H9 (cell line): ENCODE results near the gene KLK11. TPM values are rescaled to one million over a fixed set of nuclear protein-coding genes. Genes with fewer than 3 reads are reported as not detected.

Experiments used
- DNase-seq: peaks from one replicate; pipeline ENCODE4 v3.0.0-alpha.2; 2017
- H2AFZ ChIP-seq: one replicate; pipeline ENCODE4 v1.6.1; 2013; ENCODE audit warnings: mild to moderate bottlenecking, low read length, control low read depth, moderate library complexity
- H2AK5ac ChIP-seq: 2 replicates; pipeline ENCODE4 v1.6.1; 2013; ENCODE audit warnings: low read length, control low read depth, mixed read lengths; ENCODE audit not compliant: insufficient read length
- H2BK120ac ChIP-seq: one replicate; pipeline ENCODE4 v1.6.1; 2013; ENCODE audit warnings: low read depth, mild to moderate bottlenecking, low read length, control low read depth, inconsistent platforms; ENCODE audit not compliant: poor library complexity, severe bottlenecking
- H2BK12ac ChIP-seq: 2 replicates; pipeline ENCODE4 v1.6.1; 2013; ENCODE audit warnings: low read length, control low read depth, mixed read lengths, low read depth; ENCODE audit not compliant: insufficient read length
- H2BK15ac ChIP-seq: 2 replicates; pipeline ENCODE4 v1.6.1; 2013; ENCODE audit warnings: low read depth, low read length, control low read depth
- H2BK20ac ChIP-seq: one replicate; pipeline ENCODE4 v1.6.1; 2013; ENCODE audit warnings: low read depth, mild to moderate bottlenecking, low read length, control low read depth, inconsistent platforms; ENCODE audit not compliant: poor library complexity, severe bottlenecking
- H2BK5ac ChIP-seq: 2 replicates; pipeline ENCODE4 v1.6.1; 2013; ENCODE audit warnings: low read length, control low read depth, mixed read lengths; ENCODE audit not compliant: insufficient read length
- H3K14ac ChIP-seq: 2 replicates; pipeline ENCODE4 v1.6.1; 2013; ENCODE audit warnings: low read length, control low read depth; ENCODE audit not compliant: insufficient read depth
- H3K18ac ChIP-seq: 2 replicates; pipeline ENCODE4 v1.6.1; 2013; ENCODE audit warnings: low read depth, mild to moderate bottlenecking, mixed read lengths, low read length, control low read depth; ENCODE audit not compliant: insufficient read length
- H3K23ac ChIP-seq: 2 replicates; pipeline ENCODE4 v1.6.1; 2013; ENCODE audit warnings: low read length, control low read depth, mixed read lengths, low read depth; ENCODE audit not compliant: insufficient read length
- H3K23me2 ChIP-seq: 2 replicates; pipeline ENCODE4 v1.6.1; 2013; ENCODE audit warnings: low read depth, mild to moderate bottlenecking, mixed read lengths, low read length, control low read depth; ENCODE audit not compliant: insufficient read length, poor library complexity, severe bottlenecking
- H3K27ac ChIP-seq: 2 replicates; pipeline ENCODE4 v1.5.1; 2013; ENCODE audit warnings: low read length, control low read depth, mixed read lengths, low read depth; ENCODE audit not compliant: insufficient read length
- H3K27me3 ChIP-seq: 2 replicates; pipeline ENCODE4 v1.6.1; 2013; ENCODE audit warnings: low read length, control low read depth, inconsistent platforms; ENCODE audit not compliant: insufficient read depth
- H3K4ac ChIP-seq: 2 replicates; pipeline ENCODE4 v1.6.1; 2013; ENCODE audit warnings: low read depth, mild to moderate bottlenecking, control low read depth, inconsistent platforms, low read length, moderate library complexity
- H3K4me1 ChIP-seq: 2 replicates; pipeline ENCODE4 v1.6.1; 2013; ENCODE audit warnings: low read length, control low read depth, inconsistent platforms; ENCODE audit not compliant: insufficient read depth
- H3K4me2 ChIP-seq: 2 replicates; pipeline ENCODE4 v1.6.1; 2013; ENCODE audit warnings: low read length, control low read depth, mixed read lengths; ENCODE audit not compliant: insufficient read length, insufficient read depth
- H3K56ac ChIP-seq: 2 replicates; pipeline ENCODE4 v1.6.1; 2013; ENCODE audit warnings: low read depth, mild to moderate bottlenecking, mixed read lengths, low read length, control low read depth; ENCODE audit not compliant: insufficient read length
- H3K79me1 ChIP-seq: 2 replicates; pipeline ENCODE4 v1.6.1; 2013; ENCODE audit warnings: low read depth, mild to moderate bottlenecking, moderate library complexity, low read length, control low read depth, inconsistent platforms; ENCODE audit not compliant: insufficient read depth, poor library complexity, severe bottlenecking
- H3K79me2 ChIP-seq: 2 replicates; pipeline ENCODE4 v1.6.1; 2013; ENCODE audit warnings: low read length, control low read depth, inconsistent platforms; ENCODE audit not compliant: insufficient read depth
- H3K9ac ChIP-seq: 2 replicates; pipeline ENCODE4 v1.6.1; 2013; ENCODE audit warnings: low read length, control low read depth, mixed read lengths; ENCODE audit not compliant: insufficient read length; ENCODE audit errors: extremely low read depth
- H3K9me3 ChIP-seq: one replicate; pipeline ENCODE4 v1.6.1; 2013; ENCODE audit warnings: low read depth, low read length, inconsistent platforms; ENCODE audit not compliant: control insufficient read depth
- H3T11ph ChIP-seq: one replicate; pipeline ENCODE4 v1.6.1; 2013; ENCODE audit warnings: mild to moderate bottlenecking, low read length, control low read depth, inconsistent platforms
- H4K20me1 ChIP-seq: one replicate; pipeline ENCODE4 v1.6.1; 2013; ENCODE audit not compliant: control insufficient read depth, insufficient read length, insufficient read depth
- H4K5ac ChIP-seq: 2 replicates; pipeline ENCODE4 v1.6.1; 2013; ENCODE audit warnings: low read depth, mild to moderate bottlenecking, mixed read lengths, low read length, control low read depth; ENCODE audit not compliant: insufficient read length
- H4K8ac ChIP-seq: replicated peaks from 2 replicates; pipeline ENCODE4 v1.6.1; 2013; ENCODE audit warnings: low read length, control low read depth, mixed read lengths, low read depth; ENCODE audit not compliant: insufficient read length
- H4K91ac ChIP-seq: 2 replicates; pipeline ENCODE4 v1.6.1; 2013; ENCODE audit warnings: low read depth, mild to moderate bottlenecking, moderate library complexity, mixed read lengths, low read length, control low read depth; ENCODE audit not compliant: insufficient read length
- H3K27ac Mint-ChIP-seq, 3 experiments: 2 replicates in 2 of 3; 3 replicates in 1 of 3; pipeline ENCODE4 v1.8.0; 2020 to 2021; ENCODE audit warnings: mixed read lengths in 3 of 3, mild to moderate bottlenecking in 1 of 3, moderate library complexity in 1 of 3
- H3K27me3 Mint-ChIP-seq: 2 replicates; pipeline ENCODE4 v1.8.0; 2021; ENCODE audit warnings: low read depth, mild to moderate bottlenecking, moderate library complexity, mixed read lengths
- H3K36me3 Mint-ChIP-seq, 3 experiments: 2 replicates in 2 of 3; 3 replicates in 1 of 3; pipeline ENCODE4 v1.8.0; 2020 to 2021; ENCODE audit warnings: low read depth in 3 of 3, mixed read lengths in 3 of 3; ENCODE audit not compliant: insufficient read depth in 1 of 3
- H3K4me1 Mint-ChIP-seq, 2 experiments: 2 replicates each; pipeline ENCODE4 v1.8.0; 2020; ENCODE audit warnings: mixed read lengths in 2 of 2
- H3K4me3 Mint-ChIP-seq, 2 experiments: 2 replicates in 1 of 2; 3 replicates in 1 of 2; pipeline ENCODE4 v1.8.0; 2020 to 2021; ENCODE audit warnings: mild to moderate bottlenecking in 2 of 2, mixed read lengths in 2 of 2, moderate library complexity in 1 of 2
- H3K9me3 Mint-ChIP-seq, 2 experiments: 2 replicates in 1 of 2; 3 replicates in 1 of 2; pipeline ENCODE4 v1.8.0; 2020; ENCODE audit warnings: mild to moderate bottlenecking in 2 of 2, mixed read lengths in 2 of 2, moderate library complexity in 1 of 2
- WGBS: extraction: QIAGEN DNeasy Blood & Tissue Kit; methylation state at CpG from one replicate; pipeline ENCODE4 v1.1.7; 2013; ENCODE audit warnings: missing lambda C conversion rate, low lambda C conversion rate, mixed read lengths; ENCODE audit not compliant: insufficient read length; ENCODE audit errors: extremely low coverage; 5-methylcytosine and 5-hydroxymethylcytosine counted together
- total RNA-seq: library from RNA; stranded (reverse); gene quantifications from 2 replicates; pipeline ENCODE4 v1.2.1, GENCODE V29; 2021
- TF ChIP-seq, protein P1 (sequence below): fragments of 200-600 bp; sonication (generic); conservative IDR thresholded peaks from 3 replicates; pipeline ENCODE4 v1.8.0; 2021; ENCODE audit warnings: antibody characterized with exemption, mild to moderate bottlenecking

Gene KLK11
- total RNA-seq, 1 experiment from 2014 or later: not detected

DNA sequence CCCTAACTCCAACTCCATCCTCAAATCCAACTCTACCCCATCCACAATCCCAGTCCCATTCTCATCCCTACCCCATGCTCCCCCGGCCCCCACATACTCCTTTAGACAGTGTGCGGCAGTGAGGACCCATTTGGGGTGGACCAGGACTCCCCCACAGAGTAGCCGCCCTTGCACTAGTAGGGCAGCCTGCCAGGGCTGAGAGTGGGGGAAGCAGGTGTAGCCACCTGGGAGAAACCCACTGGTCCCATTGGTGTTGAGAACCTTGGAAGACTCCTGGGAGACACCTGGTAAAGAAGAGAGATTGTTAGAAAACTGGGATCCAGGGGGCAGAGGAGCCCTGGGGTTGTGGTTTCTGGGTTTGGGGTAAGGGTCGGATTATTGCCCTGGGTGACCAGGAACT is 33.9 kb upstream of the KLK11 start:
- H3K79me1 ChIP-seq: no peaks in the 10 kb centered on the region
- no peak overlapping the region for H2BK20ac ChIP-seq
- H3T11ph ChIP-seq: no peak overlapping the region
- H3K23me2 ChIP-seq: peaks cover 4% of the 10 kb centered on the region
- Mint-ChIP-seq H3K9me3 (no peaks in the 10 kb centered on the region; a peak in 2 of 5 replicates), H3K36me3 (no peaks in the 10 kb centered on the region), H3K27ac (no peak overlapping the region), H3K4me3 (no peak overlapping the region), H3K27me3 (peaks cover 1% of the 10 kb centered on the region), H3K4me1 (peaks cover 3 to 4% of the 10 kb centered on the region in 2 experiments; a peak in 2 of 4 replicates)
- H4K8ac ChIP-seq: no peak overlapping the region
- H3K9me3 ChIP-seq: no peaks in the 10 kb centered on the region
- no peak overlapping the region for H3K18ac ChIP-seq
- WGBS: 100% methylated on average over 1 of the region's 4 CpGs
- H3K9ac ChIP-seq: no peak overlapping the region
- H3K4me2 ChIP-seq: no peak overlapping the region
- H4K91ac ChIP-seq: no peak overlapping the region
- no peak overlapping the region for H3K14ac ChIP-seq
- no peak overlapping the region for H3K23ac ChIP-seq
- H3K27me3 ChIP-seq: no peaks in the 10 kb centered on the region
- H3K79me2 ChIP-seq: no peaks in the 10 kb centered on the region
- H4K20me1 ChIP-seq: no peaks in the 10 kb centered on the region
- H3K27ac ChIP-seq: no peak overlapping the region
- no peak overlapping the region for H2BK12ac ChIP-seq
- no peaks in the 10 kb centered on the region for H3K4me1 ChIP-seq
- no peak overlapping the region for H2BK5ac ChIP-seq
- H3K56ac ChIP-seq: no peak overlapping the region
- H2BK120ac ChIP-seq: no peak overlapping the region
- TF ChIP-seq, protein P1, sequence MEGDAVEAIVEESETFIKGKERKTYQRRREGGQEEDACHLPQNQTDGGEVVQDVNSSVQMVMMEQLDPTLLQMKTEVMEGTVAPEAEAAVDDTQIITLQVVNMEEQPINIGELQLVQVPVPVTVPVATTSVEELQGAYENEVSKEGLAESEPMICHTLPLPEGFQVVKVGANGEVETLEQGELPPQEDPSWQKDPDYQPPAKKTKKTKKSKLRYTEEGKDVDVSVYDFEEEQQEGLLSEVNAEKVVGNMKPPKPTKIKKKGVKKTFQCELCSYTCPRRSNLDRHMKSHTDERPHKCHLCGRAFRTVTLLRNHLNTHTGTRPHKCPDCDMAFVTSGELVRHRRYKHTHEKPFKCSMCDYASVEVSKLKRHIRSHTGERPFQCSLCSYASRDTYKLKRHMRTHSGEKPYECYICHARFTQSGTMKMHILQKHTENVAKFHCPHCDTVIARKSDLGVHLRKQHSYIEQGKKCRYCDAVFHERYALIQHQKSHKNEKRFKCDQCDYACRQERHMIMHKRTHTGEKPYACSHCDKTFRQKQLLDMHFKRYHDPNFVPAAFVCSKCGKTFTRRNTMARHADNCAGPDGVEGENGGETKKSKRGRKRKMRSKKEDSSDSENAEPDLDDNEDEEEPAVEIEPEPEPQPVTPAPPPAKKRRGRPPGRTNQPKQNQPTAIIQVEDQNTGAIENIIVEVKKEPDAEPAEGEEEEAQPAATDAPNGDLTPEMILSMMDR: no peak
- no peak overlapping the region for H2AK5ac ChIP-seq
- no peak overlapping the region for H3K4ac ChIP-seq
- no peak overlapping the region for H4K5ac ChIP-seq
- peak; percentile 9 for DNase-seq
- H2BK15ac ChIP-seq: no peak overlapping the region
- no peak overlapping the region for H2AFZ ChIP-seq
